ENCODE results near the gene SLC35F3.

SLC35F3 gene

GRCh38 chr1:234250747-234251146 lies 346.3 kb downstream of the SLC35F3 start:
- no peak for DNase-seq (ENCODE audit: low read depth in 2 of 2)

GRCh38 chr1:234253732-234254131 lies 349.3 kb downstream of the SLC35F3 start:
- no peak for DNase-seq (ENCODE audit: low read depth in 2 of 2)

- DNase-seq (ENCODE audit: low read depth in 2 of 2): no peak
Observed at GRCh38 chr1:234256359-234256758, 351.9 kb downstream of the SLC35F3 start.

- DNase-seq (ENCODE audit: low read depth in 2 of 2): no peak
Observed at GRCh38 chr1:234258071-234258470, 353.6 kb downstream of the SLC35F3 start.

GRCh38 chr1:234260578-234260977 lies 356.1 kb downstream of the SLC35F3 start:
- no peak for DNase-seq (ENCODE audit: low read depth in 2 of 2)

GRCh38 chr1:234261545-234261944 lies 357.1 kb downstream of the SLC35F3 start:
- DNase-seq (ENCODE audit: low read depth in 2 of 2): no peak

- DNase-seq (ENCODE audit: low read depth in 2 of 2): no peak
Observed at GRCh38 chr1:234262007-234262753, 357.7 kb downstream of the SLC35F3 start.

- DNase-seq (ENCODE audit: low read depth in 2 of 2): no peak
Observed at GRCh38 chr1:234262754-234263105, 358.3 kb downstream of the SLC35F3 start.

- DNase-seq (ENCODE audit: low read depth in 2 of 2): no peak
Observed at GRCh38 chr1:234264832-234265231, 360.4 kb downstream of the SLC35F3 start.

GRCh38 chr1:234265321-234265720 lies 360.8 kb downstream of the SLC35F3 start:
- DNase-seq (ENCODE audit: low read depth in 2 of 2): no peak

GRCh38 chr1:234265861-234266260 lies 361.4 kb downstream of the SLC35F3 start:
- no peak for DNase-seq (ENCODE audit: low read depth in 2 of 2)

GRCh38 chr1:234270093-234270492 lies 365.6 kb downstream of the SLC35F3 start:
- DNase-seq (ENCODE audit: low read depth in 2 of 2): no peak

GRCh38 chr1:234270581-234271242 lies 366.2 kb downstream of the SLC35F3 start:
- no peak for DNase-seq (ENCODE audit: low read depth in 2 of 2)

GRCh38 chr1:234271243-234271606 lies 366.7 kb downstream of the SLC35F3 start:
- DNase-seq (ENCODE audit: low read depth in 2 of 2): no peak

GRCh38 chr1:234272656-234273312 lies 368.3 kb downstream of the SLC35F3 start:
- no peak for DNase-seq (ENCODE audit: low read depth in 2 of 2)

- DNase-seq (ENCODE audit: low read depth in 2 of 2): no peak
Observed at GRCh38 chr1:234273981-234274380, 369.5 kb downstream of the SLC35F3 start.

GRCh38 chr1:234276151-234276788 lies 371.8 kb downstream of the SLC35F3 start:
- DNase-seq (ENCODE audit: low read depth in 2 of 2): no peak

- DNase-seq (ENCODE audit: low read depth in 2 of 2): no peak
Observed at GRCh38 chr1:234277161-234277868, 372.8 kb downstream of the SLC35F3 start.

- no peak for DNase-seq (ENCODE audit: low read depth in 2 of 2)
Observed at GRCh38 chr1:234279021-234279420, 374.5 kb downstream of the SLC35F3 start.

- DNase-seq (ENCODE audit: low read depth in 2 of 2): no peak
Observed at GRCh38 chr1:234280500-234280899, 376.0 kb downstream of the SLC35F3 start.

GRCh38 chr1:234281826-234282489 lies 377.5 kb downstream of the SLC35F3 start:
- no peak for DNase-seq (ENCODE audit: low read depth in 2 of 2)

Measured in stimulated activated CD8-positive, alpha-beta memory T cell treated with anti-CD3 and anti-CD28 coated beads, Interleukin-7, amount 100 ng/mL, for 4 hours (primary cell).